ENCODE measurements around the gene ABHD8. TPM values are rescaled to one million over a fixed set of nuclear protein-coding genes. Genes with fewer than 3 reads are reported as not detected.

The ABHD8 gene, protein sequence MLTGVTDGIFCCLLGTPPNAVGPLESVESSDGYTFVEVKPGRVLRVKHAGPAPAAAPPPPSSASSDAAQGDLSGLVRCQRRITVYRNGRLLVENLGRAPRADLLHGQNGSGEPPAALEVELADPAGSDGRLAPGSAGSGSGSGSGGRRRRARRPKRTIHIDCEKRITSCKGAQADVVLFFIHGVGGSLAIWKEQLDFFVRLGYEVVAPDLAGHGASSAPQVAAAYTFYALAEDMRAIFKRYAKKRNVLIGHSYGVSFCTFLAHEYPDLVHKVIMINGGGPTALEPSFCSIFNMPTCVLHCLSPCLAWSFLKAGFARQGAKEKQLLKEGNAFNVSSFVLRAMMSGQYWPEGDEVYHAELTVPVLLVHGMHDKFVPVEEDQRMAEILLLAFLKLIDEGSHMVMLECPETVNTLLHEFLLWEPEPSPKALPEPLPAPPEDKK
- total RNA-seq (9.6 TPM), polyA plus RNA-seq (ENCODE audit: insufficient read depth, low read depth, low replicate concordance) (20.0 TPM)
- long read RNA-seq, donor 1, partial matches to known transcripts: 71 of 73 reads
- long read RNA-seq, donor 1, other reads (novel, unspliced or antisense): 0 of 73 reads
- long read RNA-seq, donor 2, partial matches to known transcripts: 236 of 238 reads
- long read RNA-seq, donor 2, other reads (novel, unspliced or antisense): 0 of 238 reads
- long read RNA-seq, donor 3, partial matches to known transcripts: 422 of 494 reads
- long read RNA-seq, donor 3, other reads (novel, unspliced or antisense): 68 of 494 reads
- long read RNA-seq, donor 4, transcript ABHD8-201 (5 exons, 2,090 nt): major isoform, 6 of 79 reads
- long read RNA-seq, donor 4, partial matches to known transcripts: 73 of 79 reads
- long read RNA-seq, donor 4, other reads (novel, unspliced or antisense): 0 of 79 reads
- long read RNA-seq, donor 5: 0 reads
- long read RNA-seq, donor 6, transcript ABHD8-201 (5 exons, 2,090 nt): major isoform, 5 of 135 reads
- long read RNA-seq, donor 6, partial matches to known transcripts: 130 of 135 reads
- long read RNA-seq, donor 6, other reads (novel, unspliced or antisense): 0 of 135 reads
- long read RNA-seq, donor 7, transcript ABHD8-201 (5 exons, 2,090 nt): major isoform, 9 of 13 reads
- long read RNA-seq, donor 7, partial matches to known transcripts: 4 of 13 reads
- long read RNA-seq, donor 7, other reads (novel, unspliced or antisense): 0 of 13 reads
- long read RNA-seq, donor 8, transcript ABHD8-201 (5 exons, 2,090 nt): major isoform, 6 of 68 reads
- long read RNA-seq, donor 8, partial matches to known transcripts: 62 of 68 reads
- long read RNA-seq, donor 8, other reads (novel, unspliced or antisense): 0 of 68 reads
- long read RNA-seq, donor 9, transcript ABHD8-201 (5 exons, 2,090 nt): major isoform, 5 of 100 reads
- long read RNA-seq, donor 9, partial matches to known transcripts: 95 of 100 reads
- long read RNA-seq, donor 9, other reads (novel, unspliced or antisense): 0 of 100 reads
- long read RNA-seq, donor 10, transcript ABHD8-201 (5 exons, 2,090 nt): major isoform, 5 of 5 reads
- long read RNA-seq, donor 10, partial matches to known transcripts: 0 of 5 reads
- long read RNA-seq, donor 10, other reads (novel, unspliced or antisense): 0 of 5 reads

DNA sequence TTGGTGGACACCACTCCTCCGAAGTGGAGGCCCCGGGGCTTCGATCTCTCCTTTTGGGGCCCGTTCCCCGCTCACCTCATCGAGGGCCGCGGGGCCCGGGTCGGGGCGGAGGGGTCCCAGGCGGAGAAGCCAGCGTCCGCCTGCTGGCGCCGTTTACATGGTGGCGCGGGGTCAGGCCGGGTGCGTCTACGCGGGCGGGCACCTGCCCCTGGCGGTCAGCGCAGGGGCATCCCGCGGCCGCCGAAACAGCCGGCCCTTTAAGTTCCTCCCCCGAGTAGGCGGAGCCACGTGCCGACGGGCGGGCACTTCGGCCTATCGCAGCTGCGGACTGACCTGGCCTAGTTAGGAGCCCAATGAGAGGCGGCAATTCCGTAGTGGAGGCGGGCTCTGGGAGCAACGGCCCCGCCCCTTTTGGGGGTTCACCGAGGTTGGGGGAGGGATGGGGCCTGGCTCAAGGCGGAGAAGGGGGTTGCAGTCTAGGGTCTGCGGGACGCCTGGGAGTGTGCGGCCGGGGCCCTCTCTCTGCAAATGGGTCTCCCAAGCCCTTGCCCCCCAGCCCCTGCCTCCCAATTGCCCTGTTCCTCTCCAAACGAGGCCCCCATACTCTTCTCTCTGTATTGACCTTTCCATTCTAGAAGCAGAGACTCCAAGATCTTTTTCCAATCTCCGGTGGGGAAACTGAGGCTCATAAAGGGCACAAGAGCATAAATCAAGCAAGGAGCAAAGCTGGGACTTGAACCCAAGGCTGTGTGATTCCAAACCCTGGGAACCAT is at the start of gene ABHD8:
ABHD8 (minus strand) TSS at position 259 of the 773 bp plus-strand sequence. CDS start 1,809 bp downstream, outside the sequence.
- Histone ChIP-seq H3K27ac (ENCODE audit: low read depth in 2 of 2, low read length in 2 of 2) (peak within 1 kb of the TSS in 1 of 2 donors; percentile 43), H3K9ac (ENCODE audit: low read length in 3 of 3) (peak within 1 kb of the TSS in 2 of 3 donors; percentile 58 to 82), H3K4me1 (ENCODE audit: control insufficient read depth in 2 of 3, insufficient read depth in 2 of 3, low read depth in 1 of 3, low read length in 3 of 3) (peaks cover 0 to 19% (median 10%) of the 10 kb centered on the region in 3 donors), H3K4me3 (ENCODE audit: low read length in 3 of 3) (peak within 1 kb of the TSS in 2 of 3 donors; percentile 48 to 66), H3K36me3 (ENCODE audit: control insufficient read depth in 2 of 3, insufficient read depth in 3 of 3, low read length in 3 of 3) (no peaks in the 10 kb centered on the region), H3K27me3 (ENCODE audit: control insufficient read depth, insufficient read depth, low read length) (no peaks in the 10 kb centered on the region), H3K9me3 (ENCODE audit: control insufficient read depth in 2 of 3, insufficient read depth in 1 of 3, low read length in 3 of 3) (no peaks in the 10 kb centered on the region)
- TF ChIP-seq, protein P1, sequence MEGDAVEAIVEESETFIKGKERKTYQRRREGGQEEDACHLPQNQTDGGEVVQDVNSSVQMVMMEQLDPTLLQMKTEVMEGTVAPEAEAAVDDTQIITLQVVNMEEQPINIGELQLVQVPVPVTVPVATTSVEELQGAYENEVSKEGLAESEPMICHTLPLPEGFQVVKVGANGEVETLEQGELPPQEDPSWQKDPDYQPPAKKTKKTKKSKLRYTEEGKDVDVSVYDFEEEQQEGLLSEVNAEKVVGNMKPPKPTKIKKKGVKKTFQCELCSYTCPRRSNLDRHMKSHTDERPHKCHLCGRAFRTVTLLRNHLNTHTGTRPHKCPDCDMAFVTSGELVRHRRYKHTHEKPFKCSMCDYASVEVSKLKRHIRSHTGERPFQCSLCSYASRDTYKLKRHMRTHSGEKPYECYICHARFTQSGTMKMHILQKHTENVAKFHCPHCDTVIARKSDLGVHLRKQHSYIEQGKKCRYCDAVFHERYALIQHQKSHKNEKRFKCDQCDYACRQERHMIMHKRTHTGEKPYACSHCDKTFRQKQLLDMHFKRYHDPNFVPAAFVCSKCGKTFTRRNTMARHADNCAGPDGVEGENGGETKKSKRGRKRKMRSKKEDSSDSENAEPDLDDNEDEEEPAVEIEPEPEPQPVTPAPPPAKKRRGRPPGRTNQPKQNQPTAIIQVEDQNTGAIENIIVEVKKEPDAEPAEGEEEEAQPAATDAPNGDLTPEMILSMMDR (IDR thresholded peaks at IDR 0.05; ENCODE audit: borderline replicate concordance, extremely low read depth, insufficient read depth): peak; percentile 54
- intact Hi-C loops (cut with DNase I): no loop called here
- DNase-seq (peak; percentile 97 to 99 (median 98)), FAIRE-seq (peak; percentile 37)

- no peak overlapping the region for H3K9ac ChIP-seq (ENCODE audit: low read length in 3 of 3)
- intact Hi-C loops (cut with DNase I): no loop called here
- FAIRE-seq: no peak
- no peak overlapping the region for H3K27ac ChIP-seq (ENCODE audit: low read depth in 2 of 2, low read length in 2 of 2)
- no peaks in the 10 kb centered on the region for H3K36me3 ChIP-seq (ENCODE audit: control insufficient read depth in 2 of 3, insufficient read depth in 3 of 3, low read length in 3 of 3)
- no peaks in the 10 kb centered on the region for H3K9me3 ChIP-seq (ENCODE audit: control insufficient read depth in 2 of 3, insufficient read depth in 1 of 3, low read length in 3 of 3)
- H3K4me3 ChIP-seq (ENCODE audit: low read length in 3 of 3): no peak overlapping the region
- H3K4me1 ChIP-seq (ENCODE audit: control insufficient read depth in 2 of 3, insufficient read depth in 2 of 3, low read depth in 1 of 3, low read length in 3 of 3): peaks cover 0 to 5% (median 0%) of the 10 kb centered on the region in 3 donors
- TF ChIP-seq, protein P1 (IDR thresholded peaks at IDR 0.05; ENCODE audit: borderline replicate concordance, extremely low read depth, insufficient read depth): no peak
- no peaks in the 10 kb centered on the region for H3K27me3 ChIP-seq (ENCODE audit: control insufficient read depth, insufficient read depth, low read length)
- DNase-seq: peak in 1 of 5 donors; percentile 79
Observed at GRCh38 chr19:17352608-17353280, 49.5 kb upstream of the ABHD8 start.

All from kidney (tissue), 22 donors.